Prostate gland (tissue), 2 donors: ENCODE results near the gene GAB1.
"Not testable (repeated sequence)": the region's sequence is repeated elsewhere in the genome, so short reads cannot be mapped to it uniquely, and the experiment has no call there.

Experiments
- CTCF ChIP-seq, 4 experiments: fragments of 200-600 bp in 2 of 4; fragments of 450-650 bp in 2 of 4; sonication (generic) in 2 of 4; IDR thresholded peaks; 1 replicate in 3 of 4; 2 replicates in 1 of 4; pipeline ENCODE4 v1.5.1; 2016 to 2019; ENCODE audit warnings: antibody characterized with exemption in 4 of 4, mild to moderate bottlenecking in 2 of 4, moderate library complexity in 2 of 4
- POLR2A ChIP-seq: fragments of 450-650 bp; IDR thresholded peaks from one replicate; pipeline ENCODE4 v1.6.1; 2016; ENCODE audit warnings: antibody characterized with exemption, mild to moderate bottlenecking

GRCh38 chr4:143349858-143350527, 13.3 kb downstream of the GAB1 start:
- TF ChIP-seq CTCF (IDR thresholded peaks at IDR 0.05); POLR2A: not testable (repeated sequence)
